Stimulated activated CD4-positive, alpha-beta T cell treated with anti-CD3 and anti-CD28 coated beads, Interleukin-1b, Interleukin-23, amount 100 ng/mL, for 24 hours (primary cell): Measurements from ENCODE around the gene GLRX5.

Source experiments
- DNase-seq, 4 experiments: peaks; one replicate each; pipeline ENCODE4 v3.0.0-alpha.2; 2020; ENCODE audit warnings: low read depth in 4 of 4, low spot score in 1 of 4

The GLRX5 gene

GRCh38 chr14:95515596-95516552 lies 19.0 kb upstream of the GLRX5 start:
- DNase-seq = peak; percentile 57 to 82 (median 70)

- peak in 1 of 4 experiments; percentile 55 for DNase-seq
Measured at GRCh38 chr14:95516554-95517181, 18.2 kb upstream of the GLRX5 start, which contains the start of gene SYNE3. Gene SYNE3 (minus strand): TSS chr14:95516650. CDS start chr14:95475821, 40,829 bp downstream.

DNA sequence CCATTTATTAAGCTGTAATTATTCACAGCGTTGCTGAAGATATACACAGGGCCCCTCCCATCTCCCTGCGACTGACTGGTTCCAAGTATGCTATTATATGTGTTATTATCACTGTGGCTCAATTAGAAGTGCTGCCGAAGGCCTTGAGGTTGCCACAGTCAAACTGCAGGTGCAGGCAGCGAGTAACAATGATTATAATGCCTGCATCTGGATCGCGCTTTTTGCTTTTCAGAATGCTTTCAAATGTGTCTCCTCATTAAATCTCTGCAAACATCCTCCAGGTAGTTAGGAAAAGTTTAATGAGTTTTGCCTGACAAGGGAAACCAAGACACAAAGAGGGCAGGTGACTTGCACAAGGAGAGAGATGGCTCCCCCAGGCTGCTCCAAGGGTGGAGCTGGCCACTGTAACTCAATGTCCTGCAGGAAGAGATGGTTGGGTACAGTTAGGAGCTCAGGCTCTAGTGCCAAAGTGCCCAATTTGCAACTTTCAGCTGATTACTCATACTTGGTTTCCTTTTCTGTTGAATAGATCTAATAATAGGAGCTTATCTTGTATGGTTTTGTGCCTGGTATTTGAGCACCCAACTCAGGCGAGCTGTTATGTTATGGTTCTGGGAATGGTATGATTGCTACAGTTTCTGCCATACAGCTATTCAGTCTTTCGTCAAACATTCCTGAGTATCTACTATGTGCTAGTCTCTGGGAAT lies 16.7 kb upstream of the GLRX5 start:
- no peak for DNase-seq

- peak in 2 of 4 experiments; percentile 50 to 57 for DNase-seq
Measured at GRCh38 chr14:95519699-95520098, 15.2 kb upstream of the GLRX5 start.

- DNase-seq = no peak
Measured at GRCh38 chr14:95520346-95520745, 14.5 kb upstream of the GLRX5 start.

DNA sequence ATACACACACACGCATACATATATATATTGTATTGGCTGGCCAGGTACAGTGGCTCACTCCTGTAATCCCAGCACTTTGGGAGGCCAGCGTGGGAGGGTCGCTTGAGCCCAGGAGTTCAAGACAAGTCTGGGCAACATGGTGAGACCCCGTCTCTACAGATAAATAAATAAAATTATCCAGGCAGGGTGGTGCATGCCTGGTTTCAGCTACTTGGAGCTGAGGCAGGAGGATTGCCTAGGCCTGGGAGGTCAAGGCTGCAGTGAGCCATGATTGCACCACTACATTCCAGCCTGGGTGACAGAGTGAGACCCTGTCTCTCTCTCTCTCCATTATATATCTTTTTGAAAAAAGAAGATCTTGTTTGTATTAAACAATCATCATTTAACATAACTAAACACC lies 13.8 kb upstream of the GLRX5 start:
- no peak for DNase-seq

DNA sequence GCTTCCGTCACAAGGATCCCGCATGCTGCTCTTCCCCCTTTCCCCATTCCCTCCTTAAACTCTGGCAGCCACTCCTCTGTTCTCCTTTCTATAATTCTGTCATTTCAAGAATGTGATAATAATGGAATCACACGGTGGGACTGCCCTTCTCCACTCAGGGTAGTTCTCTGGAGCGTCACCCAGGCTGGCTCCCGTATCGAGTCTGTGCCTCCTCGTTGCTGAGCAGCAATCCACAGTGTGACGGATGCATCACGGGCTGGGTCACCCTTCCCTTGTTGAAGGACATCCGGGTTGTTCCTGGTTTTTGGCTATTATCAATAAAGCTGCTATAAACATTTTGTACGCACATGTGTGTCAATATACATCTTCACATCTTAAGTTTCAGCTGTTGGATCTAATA lies 12.7 kb upstream of the GLRX5 start:
- no peak for DNase-seq

DNA sequence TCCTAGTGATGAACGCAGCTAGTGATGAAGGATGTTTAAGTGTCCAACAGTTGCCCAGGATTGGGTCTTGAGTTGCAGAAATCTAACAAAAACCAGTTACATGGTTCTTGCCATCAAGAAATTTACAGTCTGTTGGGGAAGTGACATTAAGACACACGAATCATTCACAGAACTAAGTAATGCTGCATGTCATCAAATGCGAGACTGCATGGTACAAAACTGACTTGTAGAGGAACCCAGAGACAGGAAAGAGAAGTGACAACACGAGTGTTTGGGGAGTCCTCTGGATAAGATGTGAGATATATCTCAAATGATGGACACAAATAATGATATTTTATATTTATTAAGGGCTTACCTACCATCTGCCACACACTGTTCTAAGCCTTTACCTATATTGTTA lies 12.3 kb upstream of the GLRX5 start:
- no peak for DNase-seq

DNA sequence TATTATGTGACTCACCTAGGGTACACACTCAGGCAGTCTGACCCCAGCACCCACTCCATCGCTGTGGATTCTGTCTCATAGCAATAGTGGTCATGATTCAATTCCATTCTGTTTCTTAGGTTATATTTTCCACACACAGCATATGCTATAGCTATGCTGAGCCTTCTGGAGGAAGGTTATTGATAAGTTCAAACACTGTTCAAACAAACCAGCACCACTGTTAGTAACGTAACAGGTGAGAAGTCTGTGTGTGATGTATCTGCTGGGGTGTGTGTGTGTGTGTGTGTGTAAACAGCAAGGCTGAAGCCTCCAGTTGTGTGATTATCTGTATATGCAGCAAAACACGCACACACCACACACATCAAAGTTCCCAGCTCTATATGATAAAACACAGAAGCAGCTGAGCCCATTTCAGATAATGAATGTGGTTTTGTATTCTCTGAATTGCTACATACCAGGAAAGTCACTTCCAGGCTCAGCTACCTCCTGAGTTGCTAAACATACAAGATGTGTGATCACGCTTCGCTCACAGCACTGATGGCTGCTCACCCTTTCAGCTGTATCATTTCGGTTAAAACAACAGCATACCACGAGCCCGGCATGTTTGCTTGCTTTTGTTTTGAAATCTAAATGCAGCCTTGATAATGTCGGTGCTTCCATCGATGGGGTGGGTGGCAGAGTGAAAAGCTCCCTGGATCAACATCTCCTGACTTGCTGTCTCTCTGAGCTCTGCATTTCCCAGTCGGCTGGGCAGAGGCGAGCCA lies 11.6 kb upstream of the GLRX5 start:
- peak in 1 of 4 experiments; percentile 52 for DNase-seq

- no peak for DNase-seq
Measured at GRCh38 chr14:95523815-95524448, 10.9 kb upstream of the GLRX5 start.

- DNase-seq = no peak
Measured at GRCh38 chr14:95524706-95525512, 9.9 kb upstream of the GLRX5 start.

- no peak for DNase-seq
Measured at GRCh38 chr14:95525999-95526398, 8.9 kb upstream of the GLRX5 start.

GRCh38 chr14:95526483-95527386 lies 8.1 kb upstream of the GLRX5 start:
- DNase-seq = no peak

GRCh38 chr14:95527387-95528002 lies 7.4 kb upstream of the GLRX5 start:
- no peak for DNase-seq

DNA sequence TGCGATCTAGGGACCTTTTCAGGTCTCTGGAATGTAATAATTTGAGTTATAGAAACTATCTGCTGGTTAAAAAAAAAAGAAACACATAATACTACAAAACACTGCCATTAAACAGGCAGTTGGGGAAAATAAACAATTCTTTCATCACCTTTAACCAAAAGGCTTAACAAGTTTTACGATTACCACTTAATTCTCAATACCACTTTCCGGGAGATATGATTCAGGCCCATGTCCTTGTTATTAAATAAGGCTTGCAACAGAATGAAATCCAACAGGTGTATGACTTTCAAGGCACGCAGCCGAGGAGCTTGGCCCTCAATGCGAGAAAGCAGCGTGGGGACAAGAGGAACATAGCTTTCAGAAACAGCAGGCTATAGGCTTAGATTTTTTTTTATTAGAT lies 5.6 kb upstream of the GLRX5 start:
- no peak for DNase-seq

DNA sequence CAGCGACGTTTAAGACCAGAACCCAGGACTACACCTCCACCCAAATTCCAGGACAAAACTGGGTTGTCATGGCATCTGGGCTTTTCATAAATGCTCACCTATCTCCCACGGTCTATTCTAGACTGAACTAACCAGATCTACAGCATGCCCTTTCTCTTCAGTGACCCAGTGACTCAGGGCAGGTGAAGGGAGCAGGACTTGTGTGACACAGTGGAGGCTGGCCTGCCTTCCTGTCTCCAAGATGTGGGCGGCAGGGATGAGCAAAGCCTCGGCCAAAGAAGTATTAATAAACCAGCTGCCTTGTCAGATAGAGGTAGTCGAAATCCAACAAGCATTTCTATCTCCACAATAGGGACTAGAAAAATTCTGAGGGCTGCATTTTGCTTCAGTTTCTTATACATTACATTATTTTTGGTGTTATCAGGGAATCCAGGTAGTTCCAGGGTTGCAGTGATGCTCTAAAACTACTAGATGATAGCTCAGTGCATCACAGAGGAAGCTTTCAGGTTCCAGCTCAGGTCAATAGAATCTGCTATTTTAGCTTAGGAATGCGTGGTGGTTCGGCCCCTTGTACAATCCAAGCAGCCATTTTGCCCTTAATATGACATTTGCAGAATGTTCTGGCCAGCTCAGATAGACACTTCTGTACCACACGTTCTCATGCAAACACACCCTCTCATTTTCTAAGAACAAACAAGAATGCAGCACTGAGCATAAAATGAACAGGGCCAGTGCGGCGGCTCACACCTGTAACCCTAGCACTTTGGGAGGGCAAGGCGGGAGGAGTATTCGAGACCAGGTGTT lies 4.2 kb upstream of the GLRX5 start:
- DNase-seq = no peak

GRCh38 chr14:95531473-95531872 lies 3.4 kb upstream of the GLRX5 start:
- DNase-seq = no peak
